ENCODE measurements around the gene PIP5KL1.

PIP5KL1 gene

GRCh38 chr9:127921557-127922120, 8.9 kb downstream of the PIP5KL1 start:
- DNase-seq (ENCODE audit: insufficient read length, low spot score) (peak; percentile 83), FAIRE-seq (peak; percentile 93)
- TF ChIP-seq SPI1 (IDR thresholded peaks at IDR 0.05; ENCODE audit: low read depth, low read length) = no peak
- TF ChIP-seq POU2F2 (IDR thresholded peaks at IDR 0.05; ENCODE audit: low read depth, low read length) = 0 out of 2 replicates have a peak, but pooled peaks have one; percentile 33

GRCh38 chr9:127920794-127921193, 9.8 kb downstream of the PIP5KL1 start:
- no peak for TF ChIP-seq POLR2AphosphoS5 (IDR thresholded peaks at IDR 0.05; ENCODE audit: low read depth, low read length)
- TF ChIP-seq PAX5 (IDR thresholded peaks at IDR 0.05; ENCODE audit: insufficient read depth, low read length, severe bottlenecking) = no peak
- no peak for TF ChIP-seq TAF1 (IDR thresholded peaks at IDR 0.05; ENCODE audit: low read depth, low read length)
- TF ChIP-seq POLR2A (IDR thresholded peaks at IDR 0.05; ENCODE audit: low read depth, low read length) = no peak
- TF ChIP-seq POU2F2 (IDR thresholded peaks at IDR 0.05; ENCODE audit: low read depth, low read length) = no peak
- no peak for TF ChIP-seq SPI1 (IDR thresholded peaks at IDR 0.05; ENCODE audit: low read depth, low read length)
- FAIRE-seq = no peak
- DNase-seq (ENCODE audit: insufficient read length, low spot score) = no peak

GRCh38 chr9:127919253-127919815, 11.2 kb downstream of the PIP5KL1 start:
- no peak for TF ChIP-seq POU2F2 (IDR thresholded peaks at IDR 0.05; ENCODE audit: low read depth, low read length)
- TF ChIP-seq TAF1 (IDR thresholded peaks at IDR 0.05; ENCODE audit: low read depth, low read length) = no peak
- TF ChIP-seq POLR2AphosphoS5 (IDR thresholded peaks at IDR 0.05; ENCODE audit: low read depth, low read length) = no peak
- TF ChIP-seq PAX5 (IDR thresholded peaks at IDR 0.05; ENCODE audit: insufficient read depth, low read length, severe bottlenecking) = no peak
- FAIRE-seq (no peak), DNase-seq (ENCODE audit: insufficient read length, low spot score) (no peak)

- DNase-seq (ENCODE audit: insufficient read length, low spot score) = no peak
- TF ChIP-seq POLR2AphosphoS5 (IDR thresholded peaks at IDR 0.05; ENCODE audit: low read depth, low read length) = no peak
- TF ChIP-seq PAX5 (IDR thresholded peaks at IDR 0.05; ENCODE audit: insufficient read depth, low read length, severe bottlenecking) = no peak
- TF ChIP-seq POU2F2 (IDR thresholded peaks at IDR 0.05; ENCODE audit: low read depth, low read length) = no peak
- no peak for TF ChIP-seq SPI1 (IDR thresholded peaks at IDR 0.05; ENCODE audit: low read depth, low read length)
- TF ChIP-seq POLR2A (IDR thresholded peaks at IDR 0.05; ENCODE audit: low read depth, low read length) = no peak
- no peak for TF ChIP-seq TAF1 (IDR thresholded peaks at IDR 0.05; ENCODE audit: low read depth, low read length)
- FAIRE-seq = no peak
Measured at GRCh38 chr9:127918183-127919107, 12.1 kb downstream of the PIP5KL1 start.

DNA sequence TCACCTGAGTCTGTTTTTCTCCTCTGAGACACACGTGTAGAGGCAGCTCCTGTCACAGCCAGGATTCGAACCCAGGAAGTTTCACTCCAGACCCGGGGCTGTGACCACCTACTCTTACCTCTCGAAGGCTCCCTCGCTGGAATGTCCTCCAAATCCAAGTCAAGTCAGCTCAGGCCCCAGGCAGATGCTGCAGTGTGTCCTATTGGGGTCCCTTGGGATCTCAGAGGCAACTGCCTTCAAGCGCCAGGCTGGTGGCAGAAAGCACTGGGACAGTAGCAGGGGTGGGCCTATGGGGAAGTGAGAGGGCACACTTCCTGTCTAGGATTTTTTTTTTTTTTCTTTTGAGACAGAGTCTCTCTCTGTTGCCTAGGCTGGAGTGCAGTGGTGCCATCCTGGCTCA, 13.0 kb downstream of the PIP5KL1 start:
- DNase-seq (ENCODE audit: insufficient read length, low spot score) (no peak), FAIRE-seq (no peak)
- no peak for TF ChIP-seq TAF1 (IDR thresholded peaks at IDR 0.05; ENCODE audit: low read depth, low read length)
- no peak for TF ChIP-seq PAX5 (IDR thresholded peaks at IDR 0.05; ENCODE audit: insufficient read depth, low read length, severe bottlenecking)
- TF ChIP-seq POLR2A (IDR thresholded peaks at IDR 0.05; ENCODE audit: low read depth, low read length) = no peak
- TF ChIP-seq POU2F2 (IDR thresholded peaks at IDR 0.05; ENCODE audit: low read depth, low read length) = no peak
- no peak for TF ChIP-seq POLR2AphosphoS5 (IDR thresholded peaks at IDR 0.05; ENCODE audit: low read depth, low read length)
- TF ChIP-seq SPI1 (IDR thresholded peaks at IDR 0.05; ENCODE audit: low read depth, low read length) = peak; percentile 82

DNA sequence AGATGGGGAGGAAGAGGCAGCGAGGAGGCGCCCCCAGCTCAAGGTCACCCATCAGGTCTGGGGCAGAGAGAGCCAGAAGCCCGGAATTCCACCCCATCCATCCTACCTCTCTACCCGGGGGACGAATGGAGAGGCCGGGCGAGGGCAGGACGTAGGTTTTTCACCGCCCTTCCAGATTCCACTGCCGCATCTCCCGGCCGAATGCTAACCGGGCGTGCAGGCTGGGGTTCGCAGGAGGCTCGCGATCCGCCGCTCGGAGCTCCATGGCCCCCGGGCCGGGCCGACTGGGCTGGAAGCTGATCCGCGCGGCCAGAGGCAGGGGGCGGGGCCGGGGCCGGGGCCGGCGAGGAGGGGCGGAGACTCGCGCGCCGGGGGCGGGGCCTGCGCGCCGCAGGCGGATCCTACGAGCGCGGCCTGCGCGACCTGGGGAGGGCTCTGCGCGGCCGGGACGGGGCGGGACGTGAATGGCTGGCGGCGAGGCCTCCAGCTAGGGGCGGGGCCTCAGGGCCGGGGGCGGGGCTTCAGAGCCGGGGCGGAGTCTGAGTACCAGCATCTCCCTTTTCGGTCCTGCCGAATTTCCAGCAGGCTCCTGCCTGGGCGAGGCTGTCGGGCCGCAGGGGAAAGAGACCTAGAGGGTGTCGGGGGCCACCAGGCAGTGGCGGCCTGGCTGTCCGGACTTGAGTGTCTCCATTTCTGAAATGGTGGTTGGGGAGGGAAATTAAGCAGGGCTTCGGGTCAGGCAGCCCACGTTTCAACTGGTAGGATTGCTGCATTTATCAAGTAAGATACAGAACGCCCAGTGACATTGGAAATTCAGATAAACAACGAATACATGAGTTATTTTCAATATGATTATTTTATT, 13.6 kb downstream of the PIP5KL1 start, which contains the start of gene ST6GALNAC4:
Gene ST6GALNAC4 (minus strand): TSS at position 322 of the 862 bp plus-strand sequence. CDS start 622 bp downstream, outside the sequence.
- peak; percentile 95 for FAIRE-seq
- peak; percentile 96 for DNase-seq (ENCODE audit: insufficient read length, low spot score)
- no peak for TF ChIP-seq POU2F2 (IDR thresholded peaks at IDR 0.05; ENCODE audit: low read depth, low read length)
- no peak for TF ChIP-seq PAX5 (IDR thresholded peaks at IDR 0.05; ENCODE audit: insufficient read depth, low read length, severe bottlenecking)
- TF ChIP-seq POLR2AphosphoS5 (IDR thresholded peaks at IDR 0.05; ENCODE audit: low read depth, low read length) = peak; percentile 72
- TF ChIP-seq SPI1 (IDR thresholded peaks at IDR 0.05; ENCODE audit: low read depth, low read length) = no peak
- TF ChIP-seq TAF1 (IDR thresholded peaks at IDR 0.05; ENCODE audit: low read depth, low read length) = peak; percentile 47; the same call in 1 of the 2 replicates
- TF ChIP-seq POLR2A (IDR thresholded peaks at IDR 0.05; ENCODE audit: low read depth, low read length) = peak; percentile 74

DNA sequence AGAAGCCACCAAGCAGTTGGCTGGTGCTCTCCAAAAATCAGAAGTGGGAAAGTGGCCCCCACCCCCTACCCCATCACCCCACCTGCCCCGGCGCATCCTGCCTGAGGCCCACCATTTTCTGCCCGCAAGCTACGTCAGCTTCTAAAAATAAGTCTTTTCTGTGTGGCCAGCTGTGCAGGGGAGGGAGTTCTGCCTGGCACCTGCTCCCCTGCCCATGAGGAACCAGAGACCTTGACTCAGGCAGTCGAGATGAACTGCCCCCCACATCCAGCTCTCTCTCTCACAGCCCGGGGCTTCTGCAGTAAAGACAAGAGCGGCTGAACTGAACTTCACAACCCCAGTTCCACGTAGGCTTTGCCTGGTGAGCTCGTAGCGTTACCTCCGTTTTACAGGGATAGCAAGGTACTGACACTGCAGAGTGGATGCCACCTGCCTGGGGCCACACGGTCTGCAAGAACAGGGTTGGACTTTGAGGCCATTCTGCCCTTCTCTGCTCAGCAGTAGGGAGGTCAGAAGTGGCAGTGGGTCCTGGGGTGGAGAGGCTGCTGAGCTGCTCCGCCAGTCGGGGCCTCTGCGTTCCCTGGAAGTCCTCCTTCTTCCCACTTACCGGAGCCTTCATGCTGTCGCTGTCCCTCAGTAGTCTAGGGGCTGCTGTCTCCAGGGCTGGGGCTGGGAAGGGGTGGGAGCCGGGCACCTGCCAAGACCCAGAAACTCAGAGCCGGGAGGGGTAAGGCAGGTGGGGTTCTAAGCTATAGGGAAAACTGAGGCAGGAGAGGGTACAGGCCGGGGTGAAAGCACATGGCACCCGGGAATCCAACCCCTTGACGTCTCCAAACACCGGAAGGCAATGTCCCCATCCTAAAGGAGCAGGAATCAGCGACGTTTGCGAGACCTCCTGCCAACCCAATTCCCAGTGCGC, 14.5 kb downstream of the PIP5KL1 start:
- TF ChIP-seq POLR2AphosphoS5 (IDR thresholded peaks at IDR 0.05; ENCODE audit: low read depth, low read length) (peak; percentile 59; the same call in 1 of the 2 replicates), PAX5 (IDR thresholded peaks at IDR 0.05; ENCODE audit: insufficient read depth, low read length, severe bottlenecking) (peak; percentile 28), TAF1 (IDR thresholded peaks at IDR 0.05; ENCODE audit: low read depth, low read length) (peak; percentile 56; the same call in 1 of the 2 replicates), POU2F2 (IDR thresholded peaks at IDR 0.05; ENCODE audit: low read depth, low read length) (no peak), POLR2A (IDR thresholded peaks at IDR 0.05; ENCODE audit: low read depth, low read length) (peak; percentile 73)
- DNase-seq (ENCODE audit: insufficient read length, low spot score) = peak; percentile 45
- FAIRE-seq = peak; percentile 76

GRCh38 chr9:127915325-127915752, 15.2 kb downstream of the PIP5KL1 start:
- DNase-seq (ENCODE audit: insufficient read length, low spot score) (no peak), FAIRE-seq (no peak)
- TF ChIP-seq SPI1 (IDR thresholded peaks at IDR 0.05; ENCODE audit: low read depth, low read length) = no peak
- TF ChIP-seq PAX5 (IDR thresholded peaks at IDR 0.05; ENCODE audit: insufficient read depth, low read length, severe bottlenecking) = no peak
- TF ChIP-seq TAF1 (IDR thresholded peaks at IDR 0.05; ENCODE audit: low read depth, low read length) = no peak
- TF ChIP-seq POLR2A (IDR thresholded peaks at IDR 0.05; ENCODE audit: low read depth, low read length) = no peak
- TF ChIP-seq POLR2AphosphoS5 (IDR thresholded peaks at IDR 0.05; ENCODE audit: low read depth, low read length) = no peak
- TF ChIP-seq POU2F2 (IDR thresholded peaks at IDR 0.05; ENCODE audit: low read depth, low read length) = no peak
